CD14-positive monocyte (primary cell): ENCODE results near the gene APCDD1L. TPM values are rescaled to one million over a fixed set of nuclear protein-coding genes. Genes with fewer than 3 reads are reported as not detected.

Experiments
- DNase-seq, 3 donors: peaks; one replicate each; pipeline ENCODE4 v3.0.0-alpha.2; 2011 to 2022
- H2AFZ ChIP-seq: 2 replicates; pipeline ENCODE4 v1.6.0; 2012; ENCODE audit warnings: mild to moderate bottlenecking, low read depth, low read length, inconsistent platforms; ENCODE audit not compliant: insufficient read depth, poor library complexity, severe bottlenecking
- H3K27ac ChIP-seq, 2 donors: 1 replicate in 1 of 2; 2 replicates in 1 of 2; pipeline ENCODE4 v1.5.1; 2012 to 2013; ENCODE audit warnings: low read length in 2 of 2, control low read depth in 1 of 2, inconsistent platforms in 1 of 2, low read depth in 1 of 2, mild to moderate bottlenecking in 1 of 2
- H3K27me3 ChIP-seq, 2 donors: one replicate each; pipeline versions ENCODE4 v1.6.0 to v1.6.1; 2011 to 2013; ENCODE audit warnings: low read length in 2 of 2; ENCODE audit not compliant: control insufficient read depth in 2 of 2, insufficient read depth in 2 of 2
- H3K36me3 ChIP-seq, 2 donors: replicated peaks in 1 of 2; 1 replicate in 1 of 2; 2 replicates in 1 of 2; pipeline versions ENCODE4 v1.5.1 to v1.6.1; 2012 to 2013; ENCODE audit warnings: low read length in 2 of 2, control low read depth in 1 of 2, inconsistent platforms in 1 of 2, mild to moderate bottlenecking in 1 of 2; ENCODE audit not compliant: insufficient read depth in 2 of 2, control insufficient read depth in 1 of 2
- H3K4me1 ChIP-seq, 2 donors: 1 replicate in 1 of 2; 2 replicates in 1 of 2; pipeline versions ENCODE4 v1.5.1 to v1.6.1; 2012 to 2013; ENCODE audit warnings: low read length in 2 of 2, control low read depth in 1 of 2, inconsistent platforms in 1 of 2, mild to moderate bottlenecking in 1 of 2, moderate library complexity in 1 of 2; ENCODE audit not compliant: insufficient read depth in 2 of 2, control insufficient read depth in 1 of 2
- H3K4me2 ChIP-seq: replicated peaks from 2 replicates; pipeline ENCODE3; 2012; ENCODE audit warnings: low read length, moderate library complexity, mild to moderate bottlenecking; ENCODE audit not compliant: poor library complexity, severe bottlenecking; ENCODE audit errors: extremely low read depth
- H3K4me3 ChIP-seq, 3 experiments: fragments of 200-600 bp in 1 of 3; sonication (generic) in 1 of 3; replicated peaks in 1 of 3; 1 replicate in 2 of 3; 2 replicates in 1 of 3; pipeline ENCODE4 v1.5.1; 2011 to 2013; ENCODE audit warnings: low read length in 3 of 3, mild to moderate bottlenecking in 3 of 3, control low read depth in 2 of 3, low read depth in 2 of 3, inconsistent platforms in 1 of 3, moderate library complexity in 1 of 3
- H3K79me2 ChIP-seq: 2 replicates; pipeline ENCODE4 v1.6.0; 2012; ENCODE audit warnings: mild to moderate bottlenecking, control low read depth, inconsistent platforms, low read length, moderate library complexity; ENCODE audit not compliant: insufficient read depth
- H3K9ac ChIP-seq: 2 replicates; pipeline ENCODE4 v1.6.0; 2017; ENCODE audit warnings: low read length, mild to moderate bottlenecking; ENCODE audit not compliant: insufficient read depth, poor library complexity, severe bottlenecking
- H3K9me3 ChIP-seq, 2 donors: replicated peaks in 1 of 2; 1 replicate in 1 of 2; 2 replicates in 1 of 2; pipeline versions ENCODE4 v1.5.1 to v1.6.1; 2012 to 2013; ENCODE audit warnings: low read length in 2 of 2, control low read depth in 1 of 2; ENCODE audit not compliant: control insufficient read depth in 1 of 2, insufficient read depth in 1 of 2
- H4K20me1 ChIP-seq: 2 replicates; pipeline ENCODE4 v1.6.0; 2012; ENCODE audit warnings: mild to moderate bottlenecking, low read length, control low read depth, moderate library complexity; ENCODE audit not compliant: insufficient read depth
- H3K27ac Mint-ChIP-seq, 7 donors: one replicate each; pipeline ENCODE4 v1.8.0; 2020; ENCODE audit warnings: mild to moderate bottlenecking in 7 of 7, mixed read lengths in 7 of 7, moderate library complexity in 6 of 7, inconsistent platforms in 2 of 7
- H3K27me3 Mint-ChIP-seq, 3 donors: one replicate each; pipeline ENCODE4 v1.8.0; 2021 to 2022; ENCODE audit warnings: low read depth in 3 of 3, mild to moderate bottlenecking in 3 of 3, mixed read lengths in 3 of 3, moderate library complexity in 3 of 3, inconsistent platforms in 1 of 3
- H3K36me3 Mint-ChIP-seq, 2 donors: one replicate each; pipeline ENCODE4 v1.8.0; 2020; ENCODE audit warnings: mixed read lengths in 2 of 2, inconsistent platforms in 1 of 2, mild to moderate bottlenecking in 1 of 2
- H3K4me1 Mint-ChIP-seq: one replicate; pipeline ENCODE4 v1.8.0; 2020; ENCODE audit warnings: mild to moderate bottlenecking, mixed read lengths
- H3K4me3 Mint-ChIP-seq, 2 donors: one replicate each; pipeline ENCODE4 v1.8.0; 2020; ENCODE audit warnings: mild to moderate bottlenecking in 2 of 2, mixed read lengths in 2 of 2, moderate library complexity in 1 of 2
- H3K9me3 Mint-ChIP-seq, 7 donors: one replicate each; pipeline ENCODE4 v1.8.0; 2020 to 2022; ENCODE audit warnings: mixed read lengths in 7 of 7, mild to moderate bottlenecking in 6 of 7, moderate library complexity in 6 of 7, inconsistent platforms in 2 of 7
- CTCF ChIP-seq: fragments of 200-600 bp; IDR thresholded peaks from one replicate; pipeline ENCODE4 v1.8.0; 2022; ENCODE audit warnings: antibody characterized with exemption, mild to moderate bottlenecking
- WGBS: methylation state at CpG from one replicate; pipeline ENCODE4 v1.1.5; 2013; ENCODE audit warnings: missing lambda C conversion rate; ENCODE audit not compliant: insufficient coverage; 5-methylcytosine and 5-hydroxymethylcytosine counted together
- intact Hi-C, 2 donors: fragments of 100-400 bp; cut with micrococcal nuclease; formaldehyde crosslinking; loops; one replicate each; pipeline versions ENCODE4 v1.15.0 to v1.15.1; 2023
- polyA plus RNA-seq, 3 donors: library from polyadenylated mRNA; depleted of rRNA in 1 of 3; unstranded in 2 of 3; stranded (reverse) in 1 of 3; fragments of 300-500 nt in 2 of 3; fragments of >200 nt in 1 of 3; fragmentation: Illumina TruSeq in 2 of 3; gene quantifications; 1 replicate in 2 of 3; 2 replicates in 1 of 3; pipeline ENCODE4 v1.2.3, GENCODE V29; 2012 to 2021

APCDD1L gene
- polyA plus RNA-seq, 3 donors = not detected

GRCh38 chr20:58471193-58472164, 43.7 kb downstream of the APCDD1L start:
- H3K36me3 ChIP-seq = no peaks in the 10 kb centered on the region
- 93% methylated on average over 24 of the region's 26 CpGs for WGBS
- no peaks in the 10 kb centered on the region for H4K20me1 ChIP-seq
- Mint-ChIP-seq H3K9me3 (peaks cover 0 to 2% (median 0%) of the 10 kb centered on the region in 7 donors), H3K27me3 (peaks cover 4 to 25% (median 4%) of the 10 kb centered on the region in 3 donors), H3K36me3 (no peaks in the 10 kb centered on the region), H3K27ac (no peak overlapping the region), H3K4me3 (no peak overlapping the region), H3K4me1 (no peaks in the 10 kb centered on the region)
- H3K4me2 ChIP-seq = no peak overlapping the region
- no peak overlapping the region for H3K9ac ChIP-seq
- H2AFZ ChIP-seq = no peak overlapping the region
- no peaks in the 10 kb centered on the region for H3K79me2 ChIP-seq
- H3K4me3 ChIP-seq = no peak overlapping the region
- no peak overlapping the region for H3K27ac ChIP-seq
- TF ChIP-seq CTCF = no peak
- no peak for DNase-seq
- intact Hi-C loops = no loop called here
- H3K9me3 ChIP-seq = no peaks in the 10 kb centered on the region
- H3K4me1 ChIP-seq = no peaks in the 10 kb centered on the region
- peaks cover 0 to 2% of the 10 kb centered on the region in 2 donors for H3K27me3 ChIP-seq

GRCh38 chr20:58470336-58471192, 44.6 kb downstream of the APCDD1L start:
- Histone ChIP-seq H3K4me2 (no peak overlapping the region), H2AFZ (no peak overlapping the region), H3K27me3 (peaks cover 0 to 2% of the 10 kb centered on the region in 2 donors), H3K4me3 (no peak overlapping the region), H3K9me3 (no peaks in the 10 kb centered on the region), H3K36me3 (no peaks in the 10 kb centered on the region), H3K9ac (no peak overlapping the region), H4K20me1 (no peaks in the 10 kb centered on the region), H3K4me1 (no peaks in the 10 kb centered on the region), H3K79me2 (no peaks in the 10 kb centered on the region), H3K27ac (no peak overlapping the region)
- H3K4me1 Mint-ChIP-seq = no peaks in the 10 kb centered on the region
- H3K36me3 Mint-ChIP-seq = no peaks in the 10 kb centered on the region
- no peaks in the 10 kb centered on the region for H3K9me3 Mint-ChIP-seq
- intact Hi-C loops = no loop called here
- 94% methylated on average over 13 of the region's 19 CpGs for WGBS
- H3K27ac Mint-ChIP-seq = no peak overlapping the region
- TF ChIP-seq CTCF = no peak
- H3K4me3 Mint-ChIP-seq = no peak overlapping the region
- DNase-seq = no peak
- H3K27me3 Mint-ChIP-seq = peaks cover 6 to 30% (median 7%) of the 10 kb centered on the region in 3 donors
